ENCODE data around the gene UNC13D. TPM values are rescaled to one million over a fixed set of nuclear protein-coding genes. Genes with fewer than 3 reads are reported as not detected.

The UNC13D gene
- total RNA-seq, 2 donors from 2014 or later: 6.3 to 6.4 TPM

DNA sequence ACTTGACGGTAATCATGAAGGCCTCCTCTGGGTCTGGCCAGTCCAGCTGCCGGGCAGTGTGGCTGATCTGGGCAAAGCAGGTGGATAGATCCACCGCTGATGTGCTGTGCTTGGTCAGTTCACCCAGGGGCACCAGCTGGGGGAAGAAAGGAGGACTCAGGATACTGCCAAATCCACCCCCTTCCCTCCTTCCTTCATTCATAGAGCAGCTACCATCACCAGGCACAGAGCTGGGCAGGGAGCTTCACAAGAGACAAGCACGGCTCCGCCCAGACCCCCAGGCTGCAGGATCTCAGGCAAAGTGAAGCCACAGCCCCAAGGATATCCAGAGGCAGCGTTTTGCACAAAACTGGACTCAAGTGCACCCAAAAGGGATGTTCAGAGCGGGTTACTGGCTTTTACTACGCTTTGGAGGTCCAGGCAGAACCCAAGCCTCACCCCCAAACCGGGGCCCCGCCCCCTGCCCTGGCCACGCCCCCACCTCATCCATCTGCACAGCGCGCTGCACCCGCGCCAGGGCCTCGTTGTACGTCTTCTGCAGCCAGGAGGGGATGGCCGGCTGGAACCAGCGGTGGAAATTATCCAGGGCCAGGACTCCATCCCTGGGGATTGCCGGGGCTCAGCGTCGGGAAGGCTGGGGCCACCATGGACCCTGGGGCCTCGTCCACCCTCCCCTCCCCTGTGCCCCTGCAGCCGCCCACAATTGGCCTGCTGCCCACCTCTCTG lies 9.1 kb downstream of the UNC13D start:
- Mint-ChIP-seq H3K27ac (no peak overlapping the region), H3K4me1 (peaks cover 13% of the 10 kb centered on the region), H3K4me3 (no peak overlapping the region), H3K36me3 (ENCODE audit: low read depth) (no peaks in the 10 kb centered on the region), H3K9me3 (no peaks in the 10 kb centered on the region), H3K27me3 (ENCODE audit: insufficient read depth) (no peaks in the 10 kb centered on the region)
- Histone ChIP-seq H3K27me3 (ENCODE audit: control insufficient read depth, insufficient read depth, low read length, poor library complexity, severe bottlenecking) (no peaks in the 10 kb centered on the region), H3K27ac (ENCODE audit: low read depth, low read length) (no peak overlapping the region), H3K9me3 (ENCODE audit: control insufficient read depth, low read length) (no peaks in the 10 kb centered on the region), H3K36me3 (ENCODE audit: control insufficient read depth, insufficient read depth, low read length) (no peaks in the 10 kb centered on the region), H3K4me1 (ENCODE audit: control insufficient read depth, insufficient read depth, low read length) (no peaks in the 10 kb centered on the region), H3K4me3 (ENCODE audit: low read length) (no peak overlapping the region), H3K9ac (ENCODE audit: extremely low read depth, low read length, poor library complexity, severe bottlenecking) (no peak overlapping the region)
- no peak for DNase-seq
- WGBS, 2 experiments (ENCODE audit: insufficient coverage in 1 of 2, insufficient read length in 1 of 2): 90 to 98% methylated on average over 5 to 24 of the region's 24 CpGs
- no peak for TF ChIP-seq CTCF (conservative IDR thresholded peaks at IDR 0.05)

GRCh38 chr17:75834279-75834920 lies 9.8 kb downstream of the UNC13D start:
- no peak overlapping the region for H3K4me3 ChIP-seq (ENCODE audit: low read length)
- no peak for DNase-seq
- no peaks in the 10 kb centered on the region for H3K36me3 ChIP-seq (ENCODE audit: control insufficient read depth, insufficient read depth, low read length)
- WGBS, 2 experiments (ENCODE audit: insufficient coverage in 1 of 2, insufficient read length in 1 of 2): 95 to 99% methylated on average over 16 to 25 of the region's 25 CpGs
- Mint-ChIP-seq H3K27me3 (ENCODE audit: insufficient read depth) (no peaks in the 10 kb centered on the region), H3K4me1 (peaks cover 13% of the 10 kb centered on the region), H3K36me3 (ENCODE audit: low read depth) (no peaks in the 10 kb centered on the region), H3K4me3 (no peak overlapping the region), H3K9me3 (no peaks in the 10 kb centered on the region), H3K27ac (no peak overlapping the region)
- no peak for TF ChIP-seq CTCF (conservative IDR thresholded peaks at IDR 0.05)
- no peak overlapping the region for H3K27ac ChIP-seq (ENCODE audit: low read depth, low read length)
- H3K9ac ChIP-seq (ENCODE audit: extremely low read depth, low read length, poor library complexity, severe bottlenecking): no peak overlapping the region
- no peaks in the 10 kb centered on the region for H3K9me3 ChIP-seq (ENCODE audit: control insufficient read depth, low read length)
- no peaks in the 10 kb centered on the region for H3K4me1 ChIP-seq (ENCODE audit: control insufficient read depth, insufficient read depth, low read length)
- no peaks in the 10 kb centered on the region for H3K27me3 ChIP-seq (ENCODE audit: control insufficient read depth, insufficient read depth, low read length, poor library complexity, severe bottlenecking)

GRCh38 chr17:75832652-75833400 lies 11.4 kb downstream of the UNC13D start:
- Histone ChIP-seq H3K27ac (ENCODE audit: low read depth, low read length) (no peak overlapping the region), H3K9ac (ENCODE audit: extremely low read depth, low read length, poor library complexity, severe bottlenecking) (no peak overlapping the region), H3K4me1 (ENCODE audit: control insufficient read depth, insufficient read depth, low read length) (no peaks in the 10 kb centered on the region), H3K4me3 (ENCODE audit: low read length) (no peak overlapping the region), H3K27me3 (ENCODE audit: control insufficient read depth, insufficient read depth, low read length, poor library complexity, severe bottlenecking) (no peaks in the 10 kb centered on the region), H3K9me3 (ENCODE audit: control insufficient read depth, low read length) (no peaks in the 10 kb centered on the region), H3K36me3 (ENCODE audit: control insufficient read depth, insufficient read depth, low read length) (no peaks in the 10 kb centered on the region)
- Mint-ChIP-seq H3K9me3 (no peaks in the 10 kb centered on the region), H3K36me3 (ENCODE audit: low read depth) (no peaks in the 10 kb centered on the region), H3K27ac (peak overlapping the region; percentile 66), H3K4me1 (peaks cover 14% of the 10 kb centered on the region), H3K27me3 (ENCODE audit: insufficient read depth) (no peaks in the 10 kb centered on the region), H3K4me3 (peak overlapping the region; percentile 12)
- 54 to 65% methylated on average over 9 to 18 of the region's 20 CpGs for WGBS, 2 experiments (ENCODE audit: insufficient coverage in 1 of 2, insufficient read length in 1 of 2)
- peak; percentile 94 for DNase-seq
- TF ChIP-seq CTCF (conservative IDR thresholded peaks at IDR 0.05): no peak

All from endodermal cell (in vitro differentiated cells).